GM18909 (cell line): Measurements from ENCODE around the gene KRT86.
"Not testable (repeated sequence)": the region's sequence is repeated elsewhere in the genome, so short reads cannot be mapped to it uniquely, and the experiment has no call there.

Experiments
- ATAC-seq: cut with Tn5 transposase; IDR thresholded peaks from one replicate; pipeline ENCODE4 v1.9.1; 2021; ENCODE audit warnings: mild to moderate bottlenecking; ENCODE audit not compliant: unreplicated experiment, poor library complexity

The KRT86 gene

DNA sequence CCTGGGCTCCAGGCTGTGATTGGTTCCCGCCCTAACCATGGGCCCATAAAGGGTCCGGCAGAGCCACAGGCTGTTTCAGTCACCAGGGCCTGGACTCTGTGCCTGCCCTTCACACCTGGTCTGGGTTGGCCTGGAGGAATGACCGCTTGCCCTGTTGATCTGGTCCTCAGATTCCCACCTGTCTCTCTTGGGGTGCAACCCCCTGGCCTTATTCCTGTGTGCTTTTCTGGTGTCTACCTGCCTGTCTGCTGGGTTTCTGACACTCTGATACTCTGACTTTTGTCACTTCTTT is 49.7 kb downstream of the KRT86 start:
- ATAC-seq: no peak

DNA sequence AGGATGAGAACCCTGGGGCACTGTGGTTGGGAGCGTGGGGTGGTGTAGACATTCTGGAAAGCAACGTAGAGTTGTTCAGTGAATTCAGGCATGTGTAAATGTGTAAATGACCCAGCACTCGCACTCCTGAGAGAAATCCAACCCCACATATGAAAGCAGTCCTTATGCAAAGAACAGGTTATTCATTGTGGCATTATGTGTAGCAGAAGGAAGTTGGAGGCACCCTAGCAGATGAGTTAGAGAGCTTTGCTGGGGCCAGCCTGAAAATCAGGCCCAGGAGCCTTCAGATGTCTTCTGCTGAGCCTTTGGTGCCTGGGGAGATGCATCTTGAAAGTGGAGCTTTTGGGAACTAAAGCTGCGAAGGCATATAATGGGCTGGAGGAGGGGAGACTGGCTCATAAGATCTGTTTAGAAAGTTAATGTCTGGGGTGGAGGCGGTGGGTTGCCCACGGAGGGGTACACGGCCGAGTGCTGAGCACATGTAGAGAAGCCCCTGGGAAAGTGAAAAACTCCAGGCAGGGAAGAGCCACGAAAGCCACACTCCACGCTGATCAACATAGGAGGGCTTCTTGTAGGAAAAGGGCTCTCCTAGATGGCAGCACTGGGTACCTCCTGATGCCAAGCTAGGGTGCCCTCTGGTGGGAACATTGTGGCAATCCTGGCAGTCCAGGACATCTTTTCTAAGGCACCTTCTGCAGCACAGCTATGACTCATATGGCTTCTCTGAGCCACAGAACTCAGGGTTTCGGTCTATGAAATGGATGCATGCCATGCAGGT is 52.8 kb downstream of the KRT86 start:
- peak; percentile 90 for ATAC-seq

DNA sequence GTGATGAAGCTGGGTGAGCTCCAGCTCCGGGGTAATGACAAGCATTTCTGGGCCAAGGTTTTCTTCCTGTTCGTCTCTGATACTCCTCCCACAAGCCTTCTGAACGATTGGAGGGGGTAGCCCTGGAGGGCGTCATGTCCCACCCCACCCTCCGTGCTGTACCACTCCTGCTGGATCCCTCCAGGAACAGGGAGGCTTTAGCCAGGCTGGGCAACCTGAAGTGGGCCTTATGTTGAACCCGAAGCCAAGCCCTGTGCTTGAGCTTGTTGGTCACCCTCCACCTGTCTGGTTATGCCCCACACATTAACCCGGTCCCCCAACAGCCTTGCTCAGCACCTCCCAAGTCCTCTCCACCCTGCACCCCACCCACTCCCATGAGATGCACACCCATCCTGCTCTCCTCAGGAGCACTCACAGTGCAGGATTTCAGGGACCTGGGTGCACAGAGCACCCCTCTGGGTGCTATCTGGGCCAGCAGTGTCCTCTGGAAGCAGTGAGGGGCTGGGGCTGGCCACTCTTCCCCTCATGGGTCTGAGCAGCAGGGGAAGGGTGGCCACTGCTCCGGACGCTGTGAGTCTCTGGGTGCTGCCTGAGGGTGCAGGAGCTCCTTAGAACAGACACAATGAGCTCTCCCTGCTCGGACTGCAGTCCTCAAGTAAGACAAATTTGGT is 53.5 kb downstream of the KRT86 start:
- ATAC-seq: peak; percentile 20

DNA sequence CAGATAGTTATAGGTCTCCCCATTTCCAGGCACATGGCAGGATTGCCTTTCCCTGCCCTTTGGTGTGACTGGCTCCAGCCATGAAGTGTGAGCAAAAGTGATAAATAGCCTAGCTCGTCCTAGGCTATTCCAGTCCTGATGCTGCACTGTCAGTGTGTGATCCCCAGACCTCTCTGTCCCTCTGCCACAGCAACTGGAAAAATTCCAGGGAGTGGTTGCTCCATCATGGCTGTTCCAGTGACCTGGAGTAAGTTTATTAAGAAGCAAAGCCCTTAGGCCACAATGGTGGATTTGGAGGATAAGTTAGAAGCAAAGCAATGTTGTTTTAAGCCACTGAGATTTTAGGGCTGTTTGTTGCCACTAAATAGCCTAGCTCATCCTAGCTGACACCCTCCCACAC is 56.6 kb downstream of the KRT86 start:
- ATAC-seq: no peak

DNA sequence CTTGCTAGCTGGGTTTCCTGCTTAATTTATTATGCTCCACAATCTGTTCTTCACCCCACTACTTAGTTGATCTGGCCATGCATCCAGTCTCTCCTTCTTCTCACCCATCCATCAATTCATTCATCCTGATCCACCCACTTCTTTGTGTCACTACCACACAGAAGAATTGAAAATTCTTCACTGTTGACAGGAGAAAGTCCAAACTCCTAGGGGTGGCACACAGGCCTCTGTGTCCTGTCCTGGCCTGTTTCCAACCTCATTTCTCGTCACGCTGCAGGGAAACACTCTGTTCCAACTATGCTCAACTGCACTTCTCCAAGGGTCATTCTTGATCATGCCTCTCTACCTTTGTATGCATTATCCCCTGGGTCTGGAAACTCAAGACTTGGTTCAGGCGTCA is 57.4 kb downstream of the KRT86 start:
- no peak for ATAC-seq

DNA sequence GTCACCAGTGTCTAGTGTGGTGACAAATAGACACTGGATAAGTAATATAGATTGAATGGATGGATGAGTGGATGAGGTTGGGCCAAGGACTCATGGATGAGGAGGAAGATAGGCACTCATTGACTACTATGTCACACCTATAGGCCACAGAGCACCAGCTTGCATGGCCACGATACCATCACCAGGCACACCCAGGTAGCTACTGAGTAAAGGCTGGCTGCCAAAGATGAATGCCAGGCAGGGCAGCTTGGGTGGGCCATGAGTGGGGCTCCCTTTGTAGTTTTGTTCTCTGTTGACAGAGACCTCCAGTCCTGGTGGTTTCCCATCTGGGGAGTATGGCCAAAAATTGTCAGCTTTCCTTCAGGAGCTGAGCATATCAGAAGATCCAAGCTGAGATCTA is 57.9 kb downstream of the KRT86 start:
- ATAC-seq: no peak

DNA sequence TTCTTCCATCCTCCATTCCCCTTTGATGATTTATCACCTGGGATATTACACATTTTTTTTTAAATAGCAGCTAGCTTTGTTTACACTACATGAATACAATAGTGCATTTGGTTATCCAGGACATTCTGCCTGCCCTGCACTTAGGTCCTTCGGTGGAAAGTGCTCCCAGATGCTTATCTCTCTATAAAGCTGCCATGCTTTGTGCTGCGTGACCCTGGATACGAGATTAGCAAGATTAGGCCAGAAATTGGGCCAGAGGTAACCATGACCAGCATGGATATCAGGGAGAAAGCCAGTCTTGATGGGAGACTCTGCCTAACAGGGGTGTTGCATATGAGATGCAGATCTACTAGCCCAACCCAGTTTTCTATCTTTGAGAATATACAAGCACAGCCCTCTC is 58.9 kb downstream of the KRT86 start:
- no peak for ATAC-seq

DNA sequence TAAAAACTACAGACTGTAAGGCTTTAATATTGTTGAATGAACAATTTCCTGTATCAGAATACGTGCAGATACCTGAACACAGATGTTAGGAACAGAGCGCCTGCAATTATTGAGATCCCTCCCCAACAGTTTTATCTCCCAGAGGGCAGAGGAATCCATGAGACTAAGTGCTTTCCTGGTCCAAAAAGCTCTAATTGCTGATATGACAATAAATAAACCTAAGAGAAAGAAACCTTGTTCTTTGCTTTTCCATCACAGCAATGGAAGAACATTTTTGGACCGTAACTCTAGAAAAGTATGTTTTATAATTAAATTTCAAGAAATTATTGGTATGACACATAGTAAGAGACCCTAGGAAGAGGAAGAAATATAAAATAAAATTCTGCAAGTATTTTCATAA is 59.7 kb downstream of the KRT86 start:
- no peak for ATAC-seq

DNA sequence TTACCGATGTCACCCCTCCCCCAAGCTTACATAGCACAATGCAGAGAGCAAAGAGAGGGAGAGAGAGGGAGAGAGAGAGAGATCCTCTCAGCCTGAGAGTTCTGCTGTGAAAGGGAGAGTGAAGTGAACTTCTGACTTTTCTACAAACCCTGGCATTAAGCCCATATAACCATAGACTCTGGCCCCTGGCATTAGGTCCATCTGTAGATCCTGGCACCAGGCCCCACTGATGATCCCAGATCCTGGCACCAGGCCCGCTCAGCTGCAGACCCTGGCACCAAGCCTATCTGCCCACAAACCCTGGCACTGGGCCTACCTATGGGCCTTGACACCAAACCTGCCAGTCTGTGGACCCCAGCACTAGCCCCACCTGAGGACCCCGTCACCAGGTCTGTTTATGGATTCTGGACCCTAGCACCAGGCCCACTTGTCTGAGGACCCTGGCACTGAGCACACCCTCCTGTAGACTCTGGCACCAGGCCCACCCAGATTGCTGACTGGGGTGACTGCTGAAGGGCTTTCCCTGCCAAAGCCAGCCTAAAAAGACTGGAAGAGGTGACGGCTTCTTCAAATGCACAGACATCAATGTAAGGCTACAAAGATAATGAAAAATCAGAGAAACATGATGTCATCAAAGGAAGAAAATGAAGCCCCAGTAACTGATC is 61.3 kb downstream of the KRT86 start:
- no peak for ATAC-seq

DNA sequence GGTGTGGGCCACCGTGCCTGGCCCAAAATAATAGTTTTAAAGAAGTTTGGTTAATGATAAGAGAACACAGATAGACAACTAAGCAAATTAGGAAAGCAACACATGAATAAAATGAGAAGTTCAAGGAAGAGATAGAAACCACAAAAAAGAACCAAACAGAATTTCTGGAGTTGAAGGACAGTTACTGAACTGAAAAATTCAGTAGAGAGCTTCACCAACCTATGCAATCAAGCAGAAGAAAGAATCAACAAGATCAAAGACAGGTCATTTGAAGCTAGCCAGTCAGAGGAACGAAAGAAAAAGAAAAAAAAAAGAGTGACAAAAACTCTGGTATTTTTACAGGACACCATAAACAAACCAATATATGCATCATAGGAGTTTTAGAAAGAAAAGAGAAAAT is 62.2 kb downstream of the KRT86 start:
- no peak for ATAC-seq

DNA sequence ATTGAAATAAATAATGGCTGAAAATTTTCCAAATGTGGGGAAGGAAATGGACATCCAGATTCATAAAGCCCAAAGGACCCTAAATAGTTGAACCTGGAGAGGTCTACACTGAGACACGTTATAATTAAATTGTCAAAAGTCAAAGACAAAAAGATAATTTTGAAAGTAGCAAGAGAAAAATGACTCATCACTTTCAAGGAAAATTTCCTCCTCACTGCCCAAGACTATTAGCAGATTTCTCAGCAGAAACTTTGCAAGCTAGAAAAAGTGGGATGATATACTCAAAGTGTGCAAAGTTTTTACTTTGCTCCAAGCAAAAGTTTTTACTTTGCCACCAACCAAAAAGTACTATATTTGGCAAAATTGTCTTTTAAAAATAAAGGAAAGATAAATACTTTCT is 62.6 kb downstream of the KRT86 start:
- no peak for ATAC-seq

DNA sequence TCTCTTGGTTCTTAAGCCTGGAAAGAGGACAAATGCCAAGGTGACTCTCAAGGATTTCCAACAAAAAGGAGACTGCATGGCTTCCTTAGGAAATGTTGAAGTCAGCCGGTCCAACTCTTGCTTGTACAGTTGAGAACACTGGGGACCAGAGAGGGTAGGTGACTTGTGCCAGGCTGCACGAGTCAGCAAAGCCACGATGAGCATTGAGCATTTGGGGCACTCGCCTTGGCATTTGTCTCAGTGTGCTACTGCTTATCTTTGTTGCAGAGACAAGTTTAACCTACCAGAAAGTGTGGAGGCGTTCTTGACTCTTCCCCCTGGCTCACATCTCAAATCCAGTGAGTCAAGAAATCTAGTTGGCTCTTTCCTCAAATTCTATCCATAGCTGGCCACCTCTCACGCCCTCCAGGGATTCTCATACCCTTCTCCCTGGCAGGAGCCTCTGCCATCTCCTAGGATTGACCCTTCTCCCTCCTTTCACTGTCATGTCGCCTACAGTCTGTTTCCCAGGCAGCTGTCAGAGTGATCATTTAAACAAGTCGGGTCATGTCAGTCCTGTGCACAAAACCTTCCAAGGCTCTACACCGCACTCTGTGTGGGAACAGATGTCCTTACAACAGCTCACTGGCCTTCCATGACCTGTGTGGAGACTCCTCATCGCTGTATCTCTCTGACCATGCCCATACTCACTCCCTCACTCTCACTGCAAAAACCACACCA is 64.0 kb downstream of the KRT86 start:
- ATAC-seq: no peak

DNA sequence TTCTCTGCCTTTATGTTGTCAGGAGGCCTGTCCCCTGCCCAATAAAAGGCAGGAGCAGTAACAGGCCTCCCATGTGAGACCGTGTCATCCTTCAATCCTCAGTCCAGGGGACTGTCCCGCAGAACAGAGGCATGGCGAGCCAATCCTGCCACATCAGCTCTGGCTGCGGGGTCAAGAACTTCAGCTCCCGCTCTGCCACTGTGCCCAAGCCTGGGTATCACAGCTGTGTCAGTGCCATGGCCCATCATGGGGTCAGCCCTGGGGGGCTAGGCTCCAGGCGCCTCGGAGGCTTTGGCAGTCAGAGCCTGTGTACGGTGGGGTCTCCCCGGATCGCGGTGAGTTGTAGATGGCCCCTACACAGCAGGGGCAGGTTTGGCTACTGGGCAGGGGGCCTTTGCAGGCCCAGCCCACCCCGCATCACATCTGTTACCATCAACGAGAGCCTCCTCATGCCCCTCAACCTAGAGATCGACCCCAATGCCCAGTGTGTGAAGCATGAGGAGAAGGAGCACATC is 66.7 kb downstream of the KRT86 start:
- ATAC-seq: no peak

DNA sequence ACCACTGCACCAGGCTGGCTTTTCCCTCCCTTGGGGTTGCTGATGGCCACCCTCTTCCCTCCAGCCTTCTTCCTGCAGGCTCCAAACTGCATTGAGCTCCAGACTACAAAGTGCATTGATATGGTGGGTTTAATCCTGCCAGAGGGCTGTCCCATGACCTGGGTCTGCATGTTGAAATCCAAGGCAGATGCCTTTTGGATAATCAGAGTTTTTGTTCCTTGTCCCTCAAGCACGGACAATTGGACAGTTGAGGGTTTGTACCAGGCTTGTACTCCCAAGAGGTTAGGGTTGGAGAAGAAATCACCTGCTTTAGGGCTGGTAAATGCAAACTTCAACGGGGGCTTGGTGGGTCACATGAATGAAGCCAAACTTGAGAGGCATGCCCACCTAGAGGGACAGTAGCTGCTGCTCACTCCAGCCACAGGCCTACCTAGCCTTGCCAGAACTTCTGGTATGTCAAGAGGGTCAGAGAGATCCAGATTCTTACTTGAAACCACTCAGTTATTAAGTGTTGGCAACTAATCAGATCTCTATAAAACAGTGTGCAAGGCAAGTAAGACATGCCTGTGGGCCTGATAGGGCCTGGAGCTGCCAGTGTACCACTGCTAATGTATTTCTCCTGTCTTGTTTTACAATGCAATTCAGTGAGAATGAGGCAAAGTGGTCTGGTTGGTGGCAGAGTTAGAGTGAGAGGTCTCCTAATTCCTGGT is 68.5 kb downstream of the KRT86 start:
- no peak for ATAC-seq

DNA sequence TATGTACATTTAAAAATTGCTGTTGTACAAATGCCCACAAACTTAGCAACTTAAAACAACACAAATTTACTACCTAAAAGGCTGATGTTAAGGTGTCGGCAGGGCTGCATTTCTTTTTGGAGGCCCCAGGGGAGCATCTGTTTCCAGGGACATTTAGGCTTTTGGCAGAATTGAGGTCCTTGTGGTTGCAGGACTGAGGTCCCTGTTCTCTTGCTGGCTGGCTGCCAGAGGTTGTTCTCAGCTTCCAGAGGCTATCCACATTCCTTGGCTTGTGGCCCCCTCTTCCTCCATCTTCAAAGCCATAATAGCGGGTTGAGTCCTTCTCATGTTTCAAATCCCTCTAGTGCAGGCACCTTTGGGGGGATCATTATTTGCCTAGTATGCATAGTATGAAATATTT is 69.1 kb downstream of the KRT86 start:
- no peak for ATAC-seq

DNA sequence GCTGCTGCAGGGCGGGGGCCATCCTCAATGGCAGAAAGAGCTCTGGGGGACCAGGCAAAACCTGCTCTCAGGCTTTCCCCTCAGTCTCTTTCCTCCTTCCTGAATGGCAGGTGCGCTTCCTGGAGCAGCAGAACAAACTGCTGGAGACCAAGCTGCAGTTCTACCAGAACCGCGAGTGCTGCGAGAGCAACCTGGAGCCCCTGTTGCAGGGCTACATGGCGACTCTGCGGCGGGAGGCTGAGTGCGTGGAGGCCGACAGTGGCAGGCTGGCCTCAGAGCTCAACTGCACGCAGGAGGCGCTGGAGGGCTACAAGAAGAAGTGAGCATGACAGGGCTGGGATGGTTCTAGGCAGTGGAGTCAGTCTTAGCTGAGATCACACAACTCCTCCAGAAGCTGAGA is 69.7 kb downstream of the KRT86 start:
- ATAC-seq: no peak

DNA sequence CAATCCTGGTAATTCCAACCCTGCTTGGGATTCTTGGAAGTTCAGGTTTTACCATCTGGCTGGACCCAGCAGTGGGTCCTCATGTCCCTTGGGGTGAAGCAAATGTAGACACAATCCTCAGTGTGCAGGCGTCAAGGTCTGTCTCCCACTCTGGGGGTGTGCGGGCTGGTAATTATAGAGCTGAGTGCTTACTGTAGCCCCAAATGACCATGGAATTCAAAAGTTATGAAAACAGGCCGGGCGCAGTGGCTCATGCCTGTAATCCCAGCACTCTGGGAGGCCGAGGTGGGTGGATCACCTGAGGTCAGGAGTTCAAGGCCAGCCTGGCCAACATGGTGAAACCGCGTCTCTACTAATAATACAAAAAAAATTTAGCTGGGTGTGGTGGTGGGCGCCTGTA is 70.6 kb downstream of the KRT86 start:
- ATAC-seq: not testable (repeated sequence)

DNA sequence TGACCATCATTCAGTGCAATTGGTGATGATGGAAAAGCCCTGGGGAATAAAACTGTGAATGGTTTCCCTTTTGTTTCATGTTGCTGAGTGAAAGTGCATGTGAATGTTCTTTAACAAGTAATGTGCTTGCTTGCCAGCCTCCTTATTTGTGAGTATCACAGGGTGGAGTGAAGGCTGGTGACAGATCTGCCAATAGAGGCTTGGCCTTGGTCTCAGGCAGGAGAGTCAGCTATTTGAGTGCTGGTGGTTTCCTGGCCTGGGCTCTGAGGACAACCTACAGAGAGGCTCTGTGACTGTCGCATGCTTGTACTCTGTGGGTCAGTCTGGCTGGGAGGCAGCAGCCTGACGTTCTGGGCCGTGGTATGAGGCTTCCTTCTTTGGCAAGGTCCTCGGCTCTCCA is 72.1 kb downstream of the KRT86 start:
- ATAC-seq: no peak

DNA sequence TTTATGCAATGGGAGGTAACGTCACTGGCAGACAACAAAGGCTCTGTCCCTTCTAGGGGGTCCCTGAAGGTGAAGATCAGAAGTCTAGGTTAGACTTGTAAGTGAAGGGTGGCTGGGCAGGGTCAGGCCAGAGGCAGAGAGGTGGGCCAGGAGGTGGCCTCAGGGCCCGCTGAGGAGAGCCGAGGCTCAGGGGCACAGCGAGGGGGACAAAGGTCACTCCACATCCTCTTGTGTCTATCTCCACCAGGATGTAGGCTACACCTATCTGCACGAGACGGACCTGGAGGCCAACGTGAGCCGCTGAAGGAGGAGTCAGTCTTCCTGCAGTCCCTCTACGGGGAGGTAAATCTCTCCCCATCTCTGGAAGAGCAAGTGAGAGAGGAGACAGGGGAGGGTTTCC is 72.6 kb downstream of the KRT86 start:
- ATAC-seq: no peak
